MV-4-11 (cell line): ENCODE measurements around the gene TBCD.
A peak's percentile ranks its signal among the peaks of the same experiment; 100 is the strongest.

ENCODE experiments used
- DNase-seq: peaks from one replicate; lab custom pipeline; 2025; lab: John Stamatoyannopoulos, UW

The TBCD gene

DNA sequence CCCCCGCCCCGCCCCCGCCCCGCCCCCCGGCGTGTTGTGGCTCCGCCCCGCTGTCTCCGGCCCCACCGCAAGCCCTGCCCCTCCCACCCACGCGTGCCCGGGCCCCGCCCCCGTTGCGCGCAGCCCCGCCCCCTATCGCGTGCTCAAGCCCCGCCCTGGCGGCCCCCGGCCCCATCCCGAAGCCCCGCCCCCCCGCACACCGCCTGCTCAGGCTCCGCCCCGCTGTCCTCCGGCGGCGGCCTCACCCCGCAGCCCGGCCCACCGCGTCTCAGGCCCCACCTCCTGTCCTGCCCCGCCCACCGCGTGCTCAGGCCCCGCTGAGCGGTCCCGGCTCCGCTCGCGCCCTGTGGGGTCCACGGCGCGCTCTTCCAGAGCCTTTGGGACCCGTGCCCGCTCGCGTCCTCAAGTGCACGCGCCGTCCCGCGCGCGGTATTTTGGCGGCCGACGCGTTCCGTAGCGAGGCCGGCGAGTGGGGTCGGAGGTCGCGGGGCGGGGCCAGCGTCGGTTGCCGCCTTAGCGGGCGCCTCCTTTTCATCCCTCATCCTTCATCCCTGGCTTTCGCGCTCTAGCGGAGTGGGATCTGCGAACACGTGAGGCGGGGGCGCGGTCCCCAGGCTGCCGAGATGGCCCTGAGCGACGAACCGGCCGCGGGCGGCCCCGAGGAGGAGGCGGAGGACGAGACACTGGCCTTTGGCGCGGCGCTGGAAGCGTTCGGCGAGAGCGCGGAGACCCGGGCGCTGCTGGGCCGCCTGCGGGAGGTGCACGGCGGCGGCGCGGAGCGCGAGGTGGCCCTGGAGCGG, at the start of gene TBCD:
TSS of gene TBCD (plus strand) at position 495 of the 800 bp plus-strand sequence. CDS start at position 624, 129 bp downstream.
- DNase-seq, result peak; percentile 75

- no peak for DNase-seq
These were observed 49.5 kb upstream of the TBCD start for GRCh38 chr17:82702231-82702927.

GRCh38 chr17:82703036-82703745, 48.7 kb upstream of the TBCD start:
- DNase-seq, result peak; percentile 44

GRCh38 chr17:82703935-82704865, 47.7 kb upstream of the TBCD start:
- DNase-seq, result no peak

DNA sequence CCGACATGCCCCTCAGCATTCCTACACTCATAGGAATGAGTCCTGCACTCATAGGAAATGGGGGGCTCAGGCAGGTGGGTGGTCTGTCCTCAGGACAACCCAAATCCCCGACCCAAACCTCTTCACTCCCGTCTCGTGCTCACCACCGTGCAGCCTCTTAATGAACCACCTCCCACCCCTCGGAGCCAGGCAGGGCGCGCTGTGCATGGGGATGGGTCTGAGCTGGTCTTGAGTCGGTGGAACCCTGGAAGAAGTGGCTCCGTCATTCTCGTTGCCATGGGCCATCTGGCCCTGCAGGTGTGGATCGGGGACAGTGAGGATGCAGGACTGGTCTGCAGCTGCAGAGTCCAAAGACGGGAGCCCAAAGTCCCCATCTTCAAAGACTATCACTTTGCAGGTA, 47.0 kb upstream of the TBCD start:
- DNase-seq, result no peak

- DNase-seq, result no peak
These were observed 46.1 kb upstream of the TBCD start for GRCh38 chr17:82705756-82706155.

DNA sequence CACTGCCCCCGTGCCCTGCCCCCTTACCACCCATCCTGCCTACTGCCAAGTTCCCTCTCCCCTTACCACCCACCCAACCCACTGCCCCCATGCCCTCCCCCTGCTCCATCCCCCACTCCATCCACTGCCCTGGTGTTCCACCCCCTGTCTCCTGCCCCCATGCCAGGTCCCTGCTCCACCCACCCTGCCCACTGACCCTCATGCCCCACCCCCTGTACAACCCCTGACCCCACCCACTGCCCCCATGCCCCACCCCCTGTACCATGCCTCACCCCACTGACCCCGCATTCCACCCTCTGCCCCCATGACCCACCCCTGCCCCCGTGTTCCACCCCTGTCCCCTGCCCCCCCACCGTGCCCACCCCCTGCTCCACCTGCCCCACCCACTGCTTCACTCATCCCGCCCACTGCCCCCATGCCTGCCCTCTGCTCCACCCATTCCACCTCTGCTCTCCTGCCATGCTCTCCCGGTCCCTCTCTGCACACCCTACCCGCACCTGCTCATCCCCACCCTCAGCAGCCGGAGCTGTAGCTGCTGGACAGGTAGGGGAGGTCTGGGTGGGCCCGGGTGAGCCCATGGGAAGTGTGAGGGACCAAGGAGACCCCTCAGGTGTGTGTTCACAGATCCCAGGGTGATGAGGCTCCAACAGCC, 42.7 kb upstream of the TBCD start:
- DNase-seq, result no peak

DNA sequence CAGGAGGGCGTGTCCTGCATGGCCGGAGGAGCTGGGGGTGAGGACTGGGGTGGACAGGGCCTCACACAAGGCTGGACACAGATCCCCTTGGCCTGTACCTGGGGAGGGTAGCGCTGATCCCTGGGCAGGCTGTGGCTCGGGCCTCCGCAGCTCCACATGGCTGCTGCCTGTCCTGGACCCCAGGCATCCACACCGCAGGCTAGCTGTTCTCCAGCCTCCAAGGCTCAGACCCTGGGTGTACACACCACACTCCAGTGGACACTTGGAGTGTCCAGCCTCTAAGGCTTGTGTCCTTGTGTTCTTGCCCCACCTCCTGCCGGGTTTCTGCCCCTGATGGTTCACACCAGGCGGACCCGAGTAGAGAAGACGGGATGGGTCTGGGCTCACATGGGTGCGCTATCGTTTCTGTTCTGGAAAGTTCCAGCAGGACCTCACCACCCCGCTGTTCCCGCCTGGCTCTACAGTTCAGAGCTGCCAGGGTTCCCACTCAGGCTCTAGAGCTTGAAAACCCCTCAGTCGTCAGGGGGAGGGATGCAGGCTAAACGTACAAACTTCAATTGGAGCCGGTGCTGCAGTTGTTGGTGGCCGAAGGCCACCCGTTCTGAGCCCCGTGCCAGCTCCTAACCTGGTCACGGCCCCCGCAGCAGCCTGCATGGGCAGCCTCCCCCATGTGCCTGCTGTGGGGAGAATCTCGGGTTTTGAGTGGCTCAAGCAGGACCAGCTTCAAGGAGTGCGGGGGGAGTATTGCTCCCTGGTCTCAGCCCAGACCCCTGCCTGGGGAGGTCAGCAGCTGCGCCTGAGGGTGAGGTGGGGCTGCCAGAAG, 42.0 kb upstream of the TBCD start:
- no peak for DNase-seq

- DNase-seq, result no peak
These were observed 41.2 kb upstream of the TBCD start for GRCh38 chr17:82710499-82711232.

GRCh38 chr17:82713071-82713723, 38.7 kb upstream of the TBCD start:
- DNase-seq, result no peak

GRCh38 chr17:82716203-82717010, 35.5 kb upstream of the TBCD start, which contains the start of gene FN3KRP:
FN3KRP (plus strand) TSS chr17:82716706; CDS start chr17:82716756, 50 bp downstream.
- DNase-seq, result peak; percentile 79

DNA sequence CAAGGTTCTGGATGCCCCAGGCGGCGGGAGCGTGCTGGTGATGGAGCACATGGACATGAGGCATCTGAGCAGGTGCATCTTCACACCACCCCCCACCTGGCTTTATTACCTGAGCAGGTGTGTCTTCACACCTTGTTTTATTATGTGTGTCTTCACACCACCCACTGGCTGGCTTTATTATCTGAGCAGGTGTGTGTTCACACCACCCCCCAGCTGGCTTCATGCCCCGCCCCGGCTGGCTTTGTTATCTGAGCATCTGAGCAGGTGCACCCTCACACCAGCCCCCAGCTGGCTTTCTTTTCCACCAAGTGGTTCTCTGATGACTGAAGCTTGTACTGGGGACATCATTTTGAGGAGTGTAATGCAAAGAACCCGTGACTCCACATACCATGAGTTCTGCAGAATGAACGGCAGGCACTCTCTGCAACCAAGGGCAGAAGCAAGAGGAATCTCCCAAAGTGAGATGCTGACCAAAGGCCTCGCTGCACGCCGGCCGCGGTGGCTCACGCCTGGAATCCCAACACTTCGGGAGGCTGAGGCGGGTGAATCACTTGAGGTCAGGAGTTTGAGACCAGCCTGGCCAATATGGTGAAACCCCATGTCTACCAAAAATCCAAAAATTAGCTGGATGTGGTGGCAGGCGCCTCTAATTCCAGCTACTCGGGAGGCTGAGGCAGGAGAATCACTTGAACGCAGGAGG, 32.7 kb upstream of the TBCD start:
- no peak for DNase-seq

DNA sequence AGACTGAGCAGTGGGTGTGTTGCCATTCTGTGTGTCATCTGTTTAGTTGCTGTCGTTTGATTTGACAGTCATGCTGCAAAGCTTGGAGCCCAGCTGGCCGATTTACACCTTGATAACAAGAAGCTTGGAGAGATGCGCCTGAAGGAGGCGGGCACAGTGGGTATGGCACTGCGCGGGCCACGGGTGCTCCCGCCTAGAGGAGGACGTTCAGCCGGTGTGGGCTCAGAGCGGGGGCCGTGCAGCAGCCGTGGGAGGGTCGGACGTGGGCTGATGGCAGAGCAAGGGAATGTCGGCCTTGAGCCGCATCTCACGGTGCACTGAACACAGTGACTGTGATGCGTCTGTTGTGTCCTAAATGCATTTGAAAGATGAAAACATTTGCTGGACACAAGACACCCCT, 31.7 kb upstream of the TBCD start:
- DNase-seq, result no peak

- no peak for DNase-seq
These were observed 29.4 kb upstream of the TBCD start for GRCh38 chr17:82722341-82723013.

DNA sequence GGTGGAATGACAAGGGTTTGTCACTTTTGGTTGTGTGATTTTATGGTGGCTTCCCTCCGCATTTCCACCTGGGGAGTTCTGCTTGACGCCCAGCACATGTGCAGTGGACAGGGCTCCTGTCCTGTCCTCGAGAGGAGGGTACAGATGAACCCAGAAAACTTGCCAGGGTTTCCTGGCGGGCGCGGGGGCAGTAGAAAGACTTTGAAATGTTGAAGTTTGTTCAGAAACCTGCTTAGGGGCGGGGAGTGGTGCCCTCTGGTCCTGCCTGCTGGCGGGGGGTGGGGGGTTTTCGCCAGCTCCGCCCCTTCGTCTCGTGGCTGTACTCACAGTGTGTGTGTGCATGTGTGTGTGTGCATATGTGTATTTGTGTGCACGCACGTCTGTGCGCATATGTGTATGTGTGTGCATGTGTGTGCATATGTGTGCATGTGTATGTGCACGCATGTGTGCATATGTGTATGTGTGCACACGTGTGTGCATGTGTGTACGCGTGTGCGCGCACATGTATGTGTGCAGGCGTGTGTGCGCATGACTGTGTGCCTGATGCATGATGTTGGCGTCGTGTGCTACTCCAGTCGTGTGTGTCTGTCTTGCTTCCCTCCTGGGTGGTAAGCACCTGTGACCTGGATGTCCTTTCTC, 28.6 kb upstream of the TBCD start:
- DNase-seq, result no peak

DNA sequence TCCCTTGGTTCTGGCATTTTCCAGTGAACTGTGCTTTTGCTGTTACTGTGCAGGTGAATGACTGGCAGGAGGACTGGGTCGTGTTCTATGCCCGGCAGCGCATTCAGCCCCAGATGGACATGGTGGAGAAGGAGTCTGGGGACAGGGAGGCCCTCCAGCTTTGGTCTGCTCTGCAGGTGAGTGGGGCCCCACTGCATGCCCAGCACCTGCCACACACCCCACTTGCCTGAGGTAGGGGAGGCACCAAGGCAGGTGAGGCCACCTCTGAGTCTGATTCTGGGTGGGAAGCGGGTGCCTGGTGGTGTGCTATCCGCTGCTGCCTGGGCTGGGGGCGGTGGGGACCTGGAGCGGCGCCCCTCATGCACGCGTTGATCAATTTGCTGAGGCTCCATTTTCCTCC, 25.4 kb upstream of the TBCD start:
- DNase-seq, result no peak
